ENCODE data around the gene PTPRE. TPM values are rescaled to one million over a fixed set of nuclear protein-coding genes. Genes with fewer than 3 reads are reported as not detected.

The PTPRE gene
- total RNA-seq, 1 donor from 2014 or later = 13.8 TPM

DNA sequence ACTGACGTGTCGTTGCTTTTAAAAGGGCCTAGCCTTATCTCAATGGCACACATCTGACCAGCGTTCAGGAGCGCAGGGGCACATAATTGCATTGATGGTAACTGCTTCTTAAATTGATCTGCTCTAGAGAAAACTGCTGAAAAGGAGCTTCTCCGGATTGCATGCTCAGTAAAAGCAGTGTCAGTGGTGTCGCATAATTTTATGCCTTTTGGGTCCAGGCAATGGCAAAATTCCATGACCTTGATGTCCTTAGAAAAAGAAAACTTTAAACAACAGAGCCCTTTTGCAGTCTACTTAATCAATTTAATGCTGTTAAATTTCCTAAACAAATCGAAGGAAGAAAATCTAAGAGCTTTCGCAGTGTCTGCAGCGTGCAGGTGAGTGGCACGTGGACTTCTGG is 75.7 kb downstream of the PTPRE start:
- TF ChIP-seq CTCF (IDR thresholded peaks at IDR 0.05; ENCODE audit: borderline replicate concordance) = no peak
- Histone ChIP-seq H3K36me3 (no peaks in the 10 kb centered on the region), H3K4me3 (no peak overlapping the region), H3K9me3 (replicated peaks) (peaks cover 17% of the 10 kb centered on the region), H3K27ac (replicated peaks) (peak overlapping the region; percentile 50), H3K4me1 (peaks cover 61% of the 10 kb centered on the region), H3K27me3 (ENCODE audit: low read depth) (no peaks in the 10 kb centered on the region)
- intact Hi-C loops (cut with micrococcal nuclease) = no loop called here
- DNase-seq = no peak

GRCh38 chr10:127983344-127984100 is 76.6 kb downstream of the PTPRE start:
- peak overlapping the region; percentile 50 for H3K27ac ChIP-seq (replicated peaks)
- no peaks in the 10 kb centered on the region for H3K36me3 ChIP-seq
- no peak overlapping the region for H3K4me3 ChIP-seq
- no peak for DNase-seq
- no peaks in the 10 kb centered on the region for H3K27me3 ChIP-seq (ENCODE audit: low read depth)
- no peak for TF ChIP-seq CTCF (IDR thresholded peaks at IDR 0.05; ENCODE audit: borderline replicate concordance)
- intact Hi-C loops (cut with micrococcal nuclease) = no loop called here
- H3K9me3 ChIP-seq (replicated peaks) = peaks cover 17% of the 10 kb centered on the region
- peaks cover 61% of the 10 kb centered on the region for H3K4me1 ChIP-seq

DNA sequence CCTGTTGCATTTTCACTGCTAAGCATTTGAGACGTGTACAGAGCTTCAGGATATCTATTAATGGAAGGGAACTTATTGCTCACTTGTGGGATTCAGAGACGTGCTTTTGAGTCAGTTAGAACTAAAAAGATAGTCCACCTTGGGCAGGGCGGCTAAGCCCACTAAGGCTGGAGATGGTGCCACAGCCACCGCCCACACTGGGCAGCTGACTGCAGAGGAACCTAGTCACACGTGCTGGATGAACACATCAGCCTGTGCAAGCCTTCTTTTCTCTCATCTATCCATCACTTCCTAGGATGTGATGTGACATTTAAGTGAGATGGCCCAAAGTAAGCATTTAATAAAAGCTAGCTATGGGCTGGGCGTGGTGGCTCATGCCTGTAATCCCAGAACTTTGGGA is 78.0 kb downstream of the PTPRE start:
- DNase-seq = no peak

GRCh38 chr10:127986531-127987466 is 79.9 kb downstream of the PTPRE start:
- DNase-seq = no peak
- Histone ChIP-seq H3K36me3 (no peaks in the 10 kb centered on the region), H3K9me3 (replicated peaks) (no peaks in the 10 kb centered on the region), H3K4me3 (no peak overlapping the region), H3K4me1 (peaks cover 73% of the 10 kb centered on the region), H3K27ac (replicated peaks) (peak overlapping the region; percentile 69), H3K27me3 (ENCODE audit: low read depth) (no peaks in the 10 kb centered on the region)
- TF ChIP-seq CTCF (IDR thresholded peaks at IDR 0.05; ENCODE audit: borderline replicate concordance) = no peak
- intact Hi-C loops (cut with micrococcal nuclease) = no loop called here

More for the DNA sequence above, 78.0 kb downstream of the PTPRE start:
- no peaks in the 10 kb centered on the region for H3K36me3 ChIP-seq
- no peaks in the 10 kb centered on the region for H3K27me3 ChIP-seq (ENCODE audit: low read depth)
- H3K27ac ChIP-seq (replicated peaks) = peak overlapping the region; percentile 50
- no peak for TF ChIP-seq CTCF (IDR thresholded peaks at IDR 0.05; ENCODE audit: borderline replicate concordance)
- intact Hi-C loops (cut with micrococcal nuclease) = no loop called here
- H3K9me3 ChIP-seq (replicated peaks) = peaks cover 13% of the 10 kb centered on the region
- H3K4me3 ChIP-seq = no peak overlapping the region
- peaks cover 61% of the 10 kb centered on the region for H3K4me1 ChIP-seq

DNA sequence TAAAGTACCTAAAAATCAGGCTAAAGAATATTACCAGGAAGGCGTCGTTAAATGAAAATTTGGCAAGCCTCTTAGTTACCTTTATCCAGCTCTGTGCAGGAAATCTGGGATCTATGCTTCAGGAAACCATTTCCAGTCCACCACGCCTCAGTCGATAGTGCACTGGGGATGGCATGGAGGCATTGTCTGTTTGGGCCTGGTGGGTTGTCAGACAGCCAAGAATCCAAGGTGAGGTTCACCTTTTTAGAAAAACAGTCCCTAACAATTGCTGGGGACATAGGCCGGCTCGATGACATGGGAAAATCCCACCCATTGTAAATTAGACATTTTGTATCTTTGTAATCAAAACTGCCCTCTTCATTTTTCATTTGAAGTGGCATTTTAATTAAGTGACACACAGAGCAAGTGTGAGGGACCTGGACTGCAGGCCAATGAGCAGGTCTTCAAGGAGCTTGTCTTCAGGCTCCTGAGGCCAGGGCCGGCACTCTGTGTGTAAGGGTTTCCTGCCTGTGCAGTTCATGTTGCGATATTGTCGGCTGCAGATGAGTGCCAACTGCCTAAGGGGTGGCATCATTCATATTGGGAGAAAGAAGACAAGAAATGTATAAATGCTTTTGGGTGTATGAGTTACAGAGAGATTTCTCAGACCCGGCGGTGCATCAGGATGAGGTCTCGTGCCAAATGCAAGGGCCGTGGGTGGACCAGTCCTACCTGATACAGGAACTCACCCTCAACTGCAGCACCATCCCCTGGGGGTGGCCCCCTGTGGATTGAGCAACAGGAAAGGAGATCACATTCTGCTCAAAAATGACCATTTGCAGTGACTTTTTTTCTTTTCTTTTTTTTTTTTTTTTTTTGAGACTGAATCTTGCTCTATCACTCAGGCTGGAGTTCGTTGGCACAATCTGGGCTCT is 80.8 kb downstream of the PTPRE start:
- Histone ChIP-seq H3K9me3 (replicated peaks) (no peaks in the 10 kb centered on the region), H3K4me3 (no peak overlapping the region), H3K27me3 (ENCODE audit: low read depth) (no peaks in the 10 kb centered on the region), H3K4me1 (peaks cover 67% of the 10 kb centered on the region), H3K27ac (replicated peaks) (peak overlapping the region; percentile 69), H3K36me3 (no peaks in the 10 kb centered on the region)
- no peak for TF ChIP-seq CTCF (IDR thresholded peaks at IDR 0.05; ENCODE audit: borderline replicate concordance)
- no peak for DNase-seq
- intact Hi-C loops (cut with micrococcal nuclease) = no loop called here
